A549 treated with ZK216348 at 1 μM for 4 hours (cell line): ENCODE measurements around the gene GPR15. TPM values are rescaled to one million over a fixed set of nuclear protein-coding genes. Genes with fewer than 3 reads are reported as not detected.

Source experiments
- total RNA-seq: library from RNA; stranded (reverse); fragments of 200-300 nt; extraction: Qiagen RNA extraction; gene quantifications from 5 replicates; pipeline ENCODE4 v1.2.3, GENCODE V29; 2022; ENCODE audit warnings: low read depth

Gene GPR15
- not detected in 5 replicates for total RNA-seq

GRCh38 chr3:98531622-98532274 lies at the start of gene GPR15:
TSS of gene GPR15 (plus strand) at chr3:98531978. CDS start at chr3:98532034, 56 bp downstream.

GRCh38 chr3:98497381-98497780 lies 34.4 kb upstream of the GPR15 start, which contains the start of gene OR5K2:
TSS of gene OR5K2 (plus strand) at chr3:98497681. CDS start at chr3:98497681, 0 bp downstream.

DNA sequence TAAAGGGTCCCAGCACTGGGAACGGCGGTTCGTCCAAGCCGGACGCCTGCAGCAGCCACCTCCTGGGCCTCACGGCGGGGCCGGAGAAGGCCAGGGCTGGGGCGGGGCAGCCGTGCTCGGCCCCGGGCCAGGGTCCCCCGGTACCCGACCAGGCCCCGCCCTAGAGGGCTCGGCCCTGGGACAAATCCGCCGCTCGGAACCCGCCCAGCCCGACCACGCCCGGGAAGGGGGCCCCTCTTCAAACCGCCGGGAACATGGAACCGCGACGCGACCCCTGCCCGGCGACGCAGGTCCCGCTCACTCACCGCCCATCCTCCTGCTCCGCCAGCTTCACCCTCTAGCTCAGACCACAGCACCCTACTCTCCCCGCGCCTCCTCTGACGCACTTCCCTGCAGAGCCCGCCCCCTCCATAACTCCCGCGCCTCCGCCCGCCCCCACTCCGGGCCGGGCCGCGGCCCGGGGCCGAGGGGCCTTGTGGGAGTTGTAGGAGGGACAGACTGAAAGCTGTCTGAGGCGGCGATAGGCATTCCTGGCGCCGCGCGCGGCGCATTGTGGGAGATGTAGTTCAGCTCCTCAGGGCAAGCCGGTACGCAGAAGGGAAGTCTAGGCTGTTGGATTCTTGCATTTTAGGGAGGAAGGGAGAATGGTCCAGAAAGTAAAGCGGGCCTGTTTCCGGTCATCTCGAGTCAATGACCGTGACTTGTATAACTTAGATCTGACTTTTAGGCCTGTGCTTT lies 9.1 kb upstream of the GPR15 start, which contains the start of gene CLDND1:
Gene CLDND1 (minus strand): TSS at position 359 of the 738 bp plus-strand sequence. CDS start 1,478 bp downstream, outside the sequence.

Other genes with a start within 250 kb of the GPR15 start
- not detected in 5 replicates for gene OR5H2, start 249.5 kb upstream of the GPR15 start, total RNA-seq
- gene OR5K4, start 178.1 kb upstream of the GPR15 start, total RNA-seq, result not detected in 5 replicates
- not detected in 5 replicates for gene OR5K3, start 141.3 kb upstream of the GPR15 start, total RNA-seq
- not detected in 5 replicates for gene OR5K1, start 68.8 kb upstream of the GPR15 start, total RNA-seq
- gene OR5K2, start 34.3 kb upstream of the GPR15 start, total RNA-seq, result not detected in 5 replicates
- gene CLDND1, start 9.1 kb upstream of the GPR15 start, total RNA-seq, result 53.2 to 68.3 TPM (median 61.0 TPM) in 5 replicates
- gene CPOX, start 61.6 kb downstream of the GPR15 start, total RNA-seq, result 15.8 to 27.8 TPM (median 23.8 TPM) in 5 replicates
- 0.59 to 1.9 TPM (median 1.2 TPM) in 5 replicates for gene ST3GAL6, start 231.4 kb downstream of the GPR15 start, total RNA-seq